ENCODE data around the gene IDH2.

DNA sequence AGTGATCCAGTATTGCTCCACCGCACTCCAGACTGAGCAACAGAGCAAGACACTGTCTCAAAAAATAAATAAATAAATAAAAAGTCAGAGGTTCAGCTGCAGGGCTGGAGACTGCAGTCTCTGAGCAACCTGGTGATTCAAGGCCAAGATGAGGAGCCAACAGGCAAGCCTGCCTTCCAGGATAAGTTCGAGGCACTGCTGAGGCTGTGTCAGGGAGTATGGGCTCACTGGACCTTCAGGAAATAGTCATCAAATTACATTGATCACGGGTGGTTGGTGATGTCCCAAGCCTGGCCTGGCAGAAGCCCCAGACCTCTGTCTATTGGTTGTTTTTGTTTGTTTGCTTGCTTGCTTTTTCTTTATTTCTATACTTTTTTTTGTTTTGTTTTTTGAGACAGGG lies 41.5 kb downstream of the IDH2 start:
- TF ChIP-seq, protein P1, sequence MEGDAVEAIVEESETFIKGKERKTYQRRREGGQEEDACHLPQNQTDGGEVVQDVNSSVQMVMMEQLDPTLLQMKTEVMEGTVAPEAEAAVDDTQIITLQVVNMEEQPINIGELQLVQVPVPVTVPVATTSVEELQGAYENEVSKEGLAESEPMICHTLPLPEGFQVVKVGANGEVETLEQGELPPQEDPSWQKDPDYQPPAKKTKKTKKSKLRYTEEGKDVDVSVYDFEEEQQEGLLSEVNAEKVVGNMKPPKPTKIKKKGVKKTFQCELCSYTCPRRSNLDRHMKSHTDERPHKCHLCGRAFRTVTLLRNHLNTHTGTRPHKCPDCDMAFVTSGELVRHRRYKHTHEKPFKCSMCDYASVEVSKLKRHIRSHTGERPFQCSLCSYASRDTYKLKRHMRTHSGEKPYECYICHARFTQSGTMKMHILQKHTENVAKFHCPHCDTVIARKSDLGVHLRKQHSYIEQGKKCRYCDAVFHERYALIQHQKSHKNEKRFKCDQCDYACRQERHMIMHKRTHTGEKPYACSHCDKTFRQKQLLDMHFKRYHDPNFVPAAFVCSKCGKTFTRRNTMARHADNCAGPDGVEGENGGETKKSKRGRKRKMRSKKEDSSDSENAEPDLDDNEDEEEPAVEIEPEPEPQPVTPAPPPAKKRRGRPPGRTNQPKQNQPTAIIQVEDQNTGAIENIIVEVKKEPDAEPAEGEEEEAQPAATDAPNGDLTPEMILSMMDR (conservative IDR thresholded peaks at IDR 0.05), result no peak
- TF ChIP-seq ZFX (IDR thresholded peaks at IDR 0.05), result no peak
